ENCODE results near the gene LHFPL2. TPM values are rescaled to one million over a fixed set of nuclear protein-coding genes. Genes with fewer than 3 reads are reported as not detected.

Gene LHFPL2
- total RNA-seq, 1 experiment from 2014 or later: 17.9 TPM

GRCh38 chr5:78661691-78662090 is 13.1 kb upstream of the LHFPL2 start:
- no peak for DNase-seq (ENCODE audit: low read depth, low spot score)
- POLR2A ChIA-PET: no interaction called here
- Histone ChIP-seq H3K27me3 (ENCODE audit: insufficient read depth, low read length) (no peaks in the 10 kb centered on the region), H3K79me2 (ENCODE audit: insufficient read depth, low read length) (no peaks in the 10 kb centered on the region), H3K4me3 (replicated peaks in 1 of 2; ENCODE audit: low read depth in 1 of 2, low read length in 2 of 2) (no peak overlapping the region), H3K36me3 (ENCODE audit: control insufficient read depth in 1 of 2, insufficient read depth in 2 of 2, low read length in 2 of 2) (no peaks in the 10 kb centered on the region), H3K9ac (ENCODE audit: low read length) (no peak overlapping the region), H3K4me1 (ENCODE audit: control insufficient read depth in 1 of 2, insufficient read depth in 2 of 2, low read length in 2 of 2) (no peaks in the 10 kb centered on the region), H2AFZ (ENCODE audit: low read depth, low read length, poor library complexity, severe bottlenecking) (no peak overlapping the region), H3K4me2 (ENCODE audit: low read length) (no peak overlapping the region), H3K27ac (ENCODE audit: low read depth, low read length) (no peak overlapping the region), H3K9me2 (ENCODE audit: insufficient read depth) (no peaks in the 10 kb centered on the region), H4K20me1 (ENCODE audit: insufficient read depth) (no peaks in the 10 kb centered on the region), H3K9me3 (ENCODE audit: control insufficient read depth in 1 of 2, insufficient read depth in 1 of 2, low read depth in 1 of 2, low read length in 2 of 2) (no peaks in the 10 kb centered on the region)
- ATAC-seq: no peak
- RAD21 ChIA-PET (ENCODE audit: low non-redundant PET in 1 of 2, low total read pairs in 2 of 2, uncharacterized antibody in 2 of 2, unreplicated experiment in 2 of 2): no interaction called here
- no TSS peak for BruUV-seq (replicated peaks)
- intact Hi-C loops (cut with micrococcal nuclease): no loop called here
- CTCF ChIA-PET: no interaction called here
- TF ChIP-seq CBX3 (IDR thresholded peaks at IDR 0.05; ENCODE audit: low read depth) (no peak), SIN3A (IDR thresholded peaks at IDR 0.05; ENCODE audit: low read depth) (no peak), SP1 (IDR thresholded peaks at IDR 0.05; ENCODE audit: low read depth) (no peak), MAX (IDR thresholded peaks at IDR 0.05) (no peak), CTCF (IDR thresholded peaks at IDR 0.05 in 2 of 3, conservative IDR thresholded peaks at IDR 0.05 in 1 of 3; ENCODE audit: borderline replicate concordance in 1 of 3, insufficient read depth in 1 of 3, low read depth in 2 of 3, low read length in 2 of 3) (no peak), REST (IDR thresholded peaks at IDR 0.05; ENCODE audit: low read depth) (no peak), RAD21 (IDR thresholded peaks at IDR 0.05; ENCODE audit: low read depth) (no peak), POLR2AphosphoS5 (IDR thresholded peaks at IDR 0.05; ENCODE audit: low read depth, low read length) (no peak), ZBTB33 (IDR thresholded peaks at IDR 0.05; ENCODE audit: extremely low read depth, insufficient replicate concordance, low read length) (no peak), SRF (IDR thresholded peaks at IDR 0.05; ENCODE audit: low read depth) (no peak), JUND (IDR thresholded peaks at IDR 0.05) (no peak), ZFX (IDR thresholded peaks at IDR 0.05) (no peak), ZNF274 (IDR thresholded peaks at IDR 0.05; ENCODE audit: low read depth, low read length) (no peak), POLR2A (IDR thresholded peaks at IDR 0.05; ENCODE audit: borderline replicate concordance, extremely low read depth, insufficient read depth, insufficient read length) (no peak), TCF7L2 (IDR thresholded peaks at IDR 0.05; ENCODE audit: borderline replicate concordance, extremely low read depth, insufficient read depth, insufficient read length) (no peak), ATF3 (IDR thresholded peaks at IDR 0.05) (no peak), FOSL1 (IDR thresholded peaks at IDR 0.05; ENCODE audit: low read depth) (no peak), YY1 (IDR thresholded peaks at IDR 0.05; ENCODE audit: extremely low read depth, insufficient replicate concordance, low read depth, low read length) (no peak)
